IPS-20b (cell line): Measurements from ENCODE around the gene RIMBP3B.
"Not testable (repeated sequence)": the region's sequence is repeated elsewhere in the genome, so short reads cannot be mapped to it uniquely, and the experiment has no call there.

ENCODE experiments used
- H3K27ac ChIP-seq: one replicate; pipeline ENCODE4 v1.5.1; 2013; ENCODE audit warnings: low read length
- H3K27me3 ChIP-seq: 2 replicates; pipeline ENCODE4 v1.6.1; 2013; ENCODE audit warnings: mild to moderate bottlenecking, low read length, inconsistent platforms; ENCODE audit not compliant: insufficient read depth
- H3K36me3 ChIP-seq: 2 replicates; pipeline ENCODE4 v1.6.1; 2013; ENCODE audit warnings: low read depth, mild to moderate bottlenecking, inconsistent platforms, low read length, moderate library complexity; ENCODE audit not compliant: insufficient read depth
- H3K4me1 ChIP-seq: 2 replicates; pipeline ENCODE4 v1.6.1; 2013; ENCODE audit warnings: mild to moderate bottlenecking, control low read depth, inconsistent platforms, low read length, moderate library complexity; ENCODE audit not compliant: insufficient read depth
- H3K4me3 ChIP-seq: 2 replicates; pipeline ENCODE4 v1.5.1; 2013; ENCODE audit warnings: mild to moderate bottlenecking, low read length, inconsistent platforms
- H3K9ac ChIP-seq: 2 replicates; pipeline ENCODE4 v1.6.1; 2013; ENCODE audit warnings: low read depth, mild to moderate bottlenecking, inconsistent platforms, low read length, moderate library complexity
- H3K9me3 ChIP-seq: 2 replicates; pipeline ENCODE4 v1.6.1; 2013; ENCODE audit warnings: mild to moderate bottlenecking, low read depth, low read length, inconsistent platforms; ENCODE audit not compliant: insufficient read depth

RIMBP3B gene, protein sequence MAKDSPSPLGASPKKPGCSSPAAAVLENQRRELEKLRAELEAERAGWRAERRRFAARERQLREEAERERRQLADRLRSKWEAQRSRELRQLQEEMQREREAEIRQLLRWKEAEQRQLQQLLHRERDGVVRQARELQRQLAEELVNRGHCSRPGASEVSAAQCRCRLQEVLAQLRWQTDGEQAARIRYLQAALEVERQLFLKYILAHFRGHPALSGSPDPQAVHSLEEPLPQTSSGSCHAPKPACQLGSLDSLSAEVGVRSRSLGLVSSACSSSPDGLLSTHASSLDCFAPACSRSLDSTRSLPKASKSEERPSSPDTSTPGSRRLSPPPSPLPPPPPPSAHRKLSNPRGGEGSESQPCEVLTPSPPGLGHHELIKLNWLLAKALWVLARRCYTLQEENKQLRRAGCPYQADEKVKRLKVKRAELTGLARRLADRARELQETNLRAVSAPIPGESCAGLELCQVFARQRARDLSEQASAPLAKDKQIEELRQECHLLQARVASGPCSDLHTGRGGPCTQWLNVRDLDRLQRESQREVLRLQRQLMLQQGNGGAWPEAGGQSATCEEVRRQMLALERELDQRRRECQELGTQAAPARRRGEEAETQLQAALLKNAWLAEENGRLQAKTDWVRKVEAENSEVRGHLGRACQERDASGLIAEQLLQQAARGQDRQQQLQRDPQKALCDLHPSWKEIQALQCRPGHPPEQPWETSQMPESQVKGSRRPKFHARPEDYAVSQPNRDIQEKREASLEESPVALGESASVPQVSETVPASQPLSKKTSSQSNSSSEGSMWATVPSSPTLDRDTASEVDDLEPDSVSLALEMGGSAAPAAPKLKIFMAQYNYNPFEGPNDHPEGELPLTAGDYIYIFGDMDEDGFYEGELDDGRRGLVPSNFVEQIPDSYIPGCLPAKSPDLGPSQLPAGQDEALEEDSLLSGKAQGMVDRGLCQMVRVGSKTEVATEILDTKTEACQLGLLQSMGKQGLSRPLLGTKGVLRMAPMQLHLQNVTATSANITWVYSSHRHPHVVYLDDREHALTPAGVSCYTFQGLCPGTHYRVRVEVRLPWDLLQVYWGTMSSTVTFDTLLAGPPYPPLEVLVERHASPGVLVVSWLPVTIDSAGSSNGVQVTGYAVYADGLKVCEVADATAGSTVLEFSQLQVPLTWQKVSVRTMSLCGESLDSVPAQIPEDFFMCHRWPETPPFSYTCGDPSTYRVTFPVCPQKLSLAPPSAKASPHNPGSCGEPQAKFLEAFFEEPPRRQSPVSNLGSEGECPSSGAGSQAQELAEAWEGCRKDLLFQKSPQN (N-terminal part only)

DNA sequence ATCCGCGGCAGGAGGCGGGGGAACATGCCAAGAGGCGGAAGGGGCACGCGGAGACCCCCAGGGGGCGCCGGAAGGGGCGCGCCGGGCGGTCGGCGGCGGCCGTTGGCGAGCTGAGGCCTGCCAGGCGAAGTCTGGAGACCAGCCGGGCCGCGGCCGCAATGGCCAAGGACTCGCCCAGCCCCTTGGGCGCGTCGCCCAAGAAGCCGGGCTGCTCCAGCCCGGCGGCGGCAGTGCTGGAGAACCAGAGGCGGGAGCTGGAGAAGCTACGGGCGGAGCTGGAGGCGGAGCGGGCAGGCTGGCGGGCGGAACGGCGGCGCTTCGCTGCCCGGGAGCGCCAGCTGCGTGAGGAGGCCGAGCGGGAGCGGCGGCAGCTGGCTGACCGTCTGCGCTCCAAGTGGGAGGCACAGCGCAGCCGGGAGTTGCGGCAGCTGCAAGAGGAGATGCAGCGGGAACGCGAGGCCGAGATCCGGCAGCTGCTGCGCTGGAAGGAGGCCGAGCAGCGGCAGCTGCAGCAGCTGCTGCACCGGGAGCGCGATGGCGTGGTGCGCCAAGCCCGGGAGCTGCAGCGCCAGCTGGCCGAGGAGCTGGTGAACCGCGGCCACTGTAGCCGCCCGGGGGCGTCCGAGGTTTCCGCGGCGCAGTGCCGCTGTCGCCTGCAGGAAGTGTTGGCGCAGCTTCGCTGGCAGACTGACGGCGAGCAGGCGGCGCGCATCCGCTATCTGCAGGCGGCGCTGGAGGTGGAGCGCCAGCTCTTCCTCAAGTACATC lies at the start of gene RIMBP3B:
Gene RIMBP3B, plus strand, starts transcription at position 51 of the 767 bp plus-strand sequence. Its CDS starts 108 bp downstream, at position 159.
- H3K4me1 ChIP-seq, H3K4me3 ChIP-seq, H3K27ac ChIP-seq, H3K9ac ChIP-seq, H3K9me3 ChIP-seq, H3K36me3 ChIP-seq, H3K27me3 ChIP-seq: not testable (repeated sequence)

DNA sequence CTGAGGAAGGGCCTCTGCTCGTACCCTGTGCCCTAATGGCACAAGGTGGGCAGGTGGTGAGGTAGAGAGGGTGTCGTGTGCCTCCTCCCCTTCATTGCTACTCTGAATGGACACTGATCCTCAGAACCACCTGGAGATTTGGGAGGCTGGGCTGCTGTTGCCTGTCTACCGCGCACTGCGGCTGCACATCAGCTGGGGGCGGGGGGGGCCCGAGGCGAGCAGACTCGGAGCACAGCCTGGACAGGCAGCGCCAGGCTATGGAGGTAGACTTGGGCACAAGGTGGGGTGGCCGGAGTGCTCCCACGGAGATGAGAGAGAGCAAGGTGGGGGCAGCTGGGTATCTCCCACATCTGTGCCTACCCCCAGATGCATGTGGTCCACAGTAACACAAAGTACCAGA lies 26.0 kb upstream of the RIMBP3B start:
- H3K27ac ChIP-seq, H3K27me3 ChIP-seq, H3K9ac ChIP-seq, H3K4me1 ChIP-seq, H3K36me3 ChIP-seq, H3K4me3 ChIP-seq, H3K9me3 ChIP-seq: not testable (repeated sequence)

DNA sequence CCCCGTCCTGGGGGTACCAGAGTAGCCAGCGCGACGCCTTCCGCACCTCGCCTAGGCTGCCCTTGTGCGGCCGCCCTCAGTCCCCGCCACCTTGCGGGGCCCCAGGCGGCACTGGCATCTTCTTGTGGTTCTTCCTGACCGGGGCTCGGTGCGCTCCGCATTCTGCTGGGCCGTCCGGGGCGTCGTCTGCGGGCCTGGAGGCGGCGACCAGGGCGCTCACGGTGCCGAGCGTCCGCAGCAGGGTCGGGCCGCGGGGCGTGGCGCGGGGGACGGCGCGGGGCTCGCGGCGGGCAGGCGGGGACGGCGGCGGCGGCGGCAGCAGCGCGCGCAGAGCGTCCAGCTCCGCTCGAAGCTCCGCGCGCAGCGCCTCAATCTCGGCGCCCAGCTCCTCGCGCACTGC lies 23.0 kb upstream of the RIMBP3B start:
- H3K9ac ChIP-seq, H3K36me3 ChIP-seq, H3K27me3 ChIP-seq, H3K4me1 ChIP-seq, H3K9me3 ChIP-seq, H3K27ac ChIP-seq, H3K4me3 ChIP-seq: not testable (repeated sequence)

DNA sequence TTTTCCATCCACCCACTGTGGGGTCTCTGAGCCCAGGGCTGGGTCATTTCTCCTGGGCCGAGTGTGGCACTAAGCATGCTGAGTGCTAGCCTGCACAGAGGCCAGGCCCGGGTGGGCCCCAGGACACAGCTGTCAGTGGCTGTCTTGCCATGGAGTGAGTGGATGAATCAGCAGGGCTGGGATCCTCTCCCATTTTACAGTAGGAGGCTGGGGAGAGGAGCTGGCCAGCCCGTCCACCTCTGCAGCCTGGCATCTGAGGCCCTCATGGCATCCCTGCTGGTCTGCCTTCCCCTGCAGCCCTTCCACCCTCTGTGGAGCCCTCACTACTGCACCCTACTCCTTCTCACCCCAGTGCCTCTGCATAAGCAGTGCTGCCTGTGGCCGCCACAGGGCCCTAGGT lies 21.1 kb upstream of the RIMBP3B start:
- not testable (repeated sequence) for H3K27me3 ChIP-seq, H3K4me1 ChIP-seq, H3K27ac ChIP-seq, H3K9me3 ChIP-seq, H3K4me3 ChIP-seq, H3K9ac ChIP-seq, H3K36me3 ChIP-seq

DNA sequence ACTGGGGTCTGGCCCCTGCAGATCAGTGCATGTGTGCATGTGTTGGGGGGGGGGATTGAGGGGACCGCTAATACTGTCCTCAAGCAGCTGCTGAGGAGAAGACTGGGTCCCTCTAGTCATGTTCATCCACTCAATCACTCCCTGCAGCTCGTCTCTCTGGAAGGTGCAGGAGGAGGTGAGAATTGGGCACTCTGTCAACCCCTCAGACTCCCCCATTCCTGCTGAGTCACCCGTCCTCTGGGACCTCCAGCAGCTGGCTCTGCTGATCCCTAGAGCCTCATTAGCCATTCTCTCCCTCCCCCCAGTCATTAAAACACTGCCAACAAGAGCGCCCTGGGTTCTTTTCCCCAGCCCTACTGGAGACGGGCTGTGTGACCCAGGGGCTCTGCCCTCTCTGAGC lies 20.5 kb upstream of the RIMBP3B start:
- H3K9me3 ChIP-seq, H3K27ac ChIP-seq, H3K27me3 ChIP-seq, H3K9ac ChIP-seq, H3K4me1 ChIP-seq, H3K4me3 ChIP-seq, H3K36me3 ChIP-seq: not testable (repeated sequence)

DNA sequence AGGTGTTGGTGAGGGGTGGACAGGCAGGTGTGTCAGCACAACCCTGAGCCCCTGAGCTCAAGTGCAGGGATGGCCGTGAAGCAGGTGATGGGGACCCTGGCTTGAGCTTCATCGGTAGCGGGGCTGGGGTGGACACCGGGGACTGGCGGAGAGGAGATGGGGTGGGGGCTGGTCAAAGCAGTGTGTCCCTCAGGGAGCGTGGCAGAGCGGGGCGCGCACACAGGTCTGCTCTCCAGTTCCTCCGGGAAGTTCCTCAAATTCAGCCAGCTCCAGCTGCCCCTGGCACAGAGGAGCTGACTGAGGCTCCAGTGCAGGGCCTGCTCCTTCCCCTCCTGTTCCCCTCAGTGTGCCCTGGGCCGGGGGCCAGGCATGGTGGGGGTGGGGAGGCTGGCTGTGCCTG lies 19.7 kb upstream of the RIMBP3B start:
- H3K4me3 ChIP-seq, H3K27ac ChIP-seq, H3K27me3 ChIP-seq, H3K36me3 ChIP-seq, H3K9me3 ChIP-seq, H3K9ac ChIP-seq, H3K4me1 ChIP-seq: not testable (repeated sequence)

DNA sequence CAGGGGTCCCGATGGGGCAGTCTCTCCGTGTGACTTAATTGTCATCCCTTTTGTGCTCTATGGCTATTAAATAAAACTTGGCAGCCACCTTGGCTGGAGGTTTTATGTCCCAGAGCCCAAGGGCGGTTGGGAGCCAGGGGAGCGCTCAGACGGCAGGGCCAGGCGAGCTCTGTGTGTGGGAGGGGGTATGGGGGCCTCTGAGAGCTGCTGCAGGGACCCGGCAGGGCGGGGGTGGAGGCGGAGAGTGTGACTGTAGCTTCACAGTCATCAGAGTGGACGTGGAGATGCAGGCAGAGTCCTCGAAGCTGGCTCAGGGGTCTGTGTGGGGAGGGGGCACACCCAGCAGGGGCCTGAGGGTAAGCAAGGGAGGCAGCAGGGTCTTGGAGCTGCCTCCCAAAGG lies 19.2 kb upstream of the RIMBP3B start:
- not testable (repeated sequence) for H3K9me3 ChIP-seq, H3K4me1 ChIP-seq, H3K27ac ChIP-seq, H3K4me3 ChIP-seq, H3K36me3 ChIP-seq, H3K27me3 ChIP-seq, H3K9ac ChIP-seq

DNA sequence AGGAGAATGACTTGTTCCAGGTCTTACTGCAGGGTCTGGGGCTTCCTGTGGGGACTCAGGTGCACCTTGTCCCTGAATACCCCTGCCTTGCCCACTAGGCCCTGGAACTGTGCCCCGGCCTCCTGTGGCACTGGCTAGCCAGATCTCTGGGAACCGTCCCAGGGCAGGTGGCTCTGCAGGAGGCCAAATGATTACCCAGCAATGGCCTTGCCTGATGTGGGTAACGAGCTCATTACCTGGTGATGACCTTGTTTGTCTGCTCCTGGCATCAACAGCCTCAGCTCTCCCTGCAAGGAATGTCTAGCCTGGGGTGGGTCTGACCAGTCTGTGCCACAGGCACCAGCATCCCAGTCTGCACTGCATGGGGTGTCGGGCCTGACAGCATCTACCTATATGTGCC lies 18.2 kb upstream of the RIMBP3B start:
- H3K36me3 ChIP-seq, H3K4me3 ChIP-seq, H3K27ac ChIP-seq, H3K9me3 ChIP-seq, H3K27me3 ChIP-seq, H3K9ac ChIP-seq, H3K4me1 ChIP-seq: not testable (repeated sequence)

DNA sequence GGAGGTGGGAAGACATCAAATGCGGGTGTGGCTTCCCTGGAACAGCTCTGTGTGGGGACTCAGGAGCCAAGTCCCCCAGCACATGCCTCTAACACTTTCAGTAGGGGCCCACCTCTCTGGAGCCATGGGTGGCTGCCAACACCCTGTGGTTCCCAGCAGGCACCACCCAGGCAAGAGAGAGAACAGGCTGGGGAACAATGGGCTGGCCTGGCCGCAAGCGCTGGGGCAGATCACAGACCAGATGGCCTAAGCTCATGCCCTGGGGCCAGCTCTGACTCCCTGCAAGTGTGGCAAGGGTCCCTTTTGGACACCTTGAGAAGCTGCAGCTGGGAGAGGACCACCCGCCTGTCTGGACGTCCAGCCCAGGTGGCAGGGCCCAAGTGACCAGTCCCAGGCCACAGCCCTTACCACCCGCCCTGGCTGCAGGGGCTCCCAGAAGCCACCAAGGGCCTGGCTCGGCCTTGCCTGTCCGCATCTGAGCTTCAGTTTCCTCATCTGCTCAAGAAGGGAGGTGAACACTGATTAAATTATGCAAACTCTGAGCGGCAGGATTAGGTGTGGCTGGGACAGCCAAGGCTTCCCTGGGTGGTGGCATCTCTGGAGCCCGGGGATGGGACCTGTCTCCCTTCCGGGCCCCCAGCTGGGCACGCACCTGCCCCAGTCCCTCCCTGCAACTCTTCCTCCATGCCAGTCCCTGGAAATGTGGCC lies 14.8 kb upstream of the RIMBP3B start:
- H3K4me1 ChIP-seq, H3K9ac ChIP-seq, H3K27ac ChIP-seq, H3K9me3 ChIP-seq, H3K36me3 ChIP-seq, H3K4me3 ChIP-seq, H3K27me3 ChIP-seq: not testable (repeated sequence)

DNA sequence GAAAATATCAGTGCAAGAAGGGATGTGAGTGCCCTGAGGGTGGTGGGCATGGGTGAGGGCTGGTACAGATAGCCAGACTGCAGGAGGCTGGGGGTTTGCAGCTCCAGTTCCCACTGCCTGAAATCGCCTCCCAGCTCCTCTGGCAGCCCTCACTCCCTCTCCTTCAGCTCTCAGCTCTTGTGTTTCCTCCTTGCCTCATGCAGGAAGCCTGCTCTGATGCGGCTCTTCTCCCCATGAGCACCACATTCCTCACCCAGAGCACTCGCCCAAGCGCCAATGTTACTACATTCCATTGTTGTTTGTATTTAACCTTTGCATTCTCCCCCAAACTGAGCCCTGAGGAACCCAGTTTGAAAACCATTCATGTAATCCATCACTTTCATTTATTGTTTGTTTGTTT lies 7.7 kb upstream of the RIMBP3B start:
- not testable (repeated sequence) for H3K9me3 ChIP-seq, H3K4me1 ChIP-seq, H3K36me3 ChIP-seq, H3K27ac ChIP-seq, H3K4me3 ChIP-seq, H3K27me3 ChIP-seq, H3K9ac ChIP-seq
